ENCODE measurements around the gene MEF2A. TPM values are rescaled to one million over a fixed set of nuclear protein-coding genes. Genes with fewer than 3 reads are reported as not detected.

Gene MEF2A
- total and polyA plus RNA-seq, 2 experiments from 2014 or later, result 91.7 to 556 TPM

DNA sequence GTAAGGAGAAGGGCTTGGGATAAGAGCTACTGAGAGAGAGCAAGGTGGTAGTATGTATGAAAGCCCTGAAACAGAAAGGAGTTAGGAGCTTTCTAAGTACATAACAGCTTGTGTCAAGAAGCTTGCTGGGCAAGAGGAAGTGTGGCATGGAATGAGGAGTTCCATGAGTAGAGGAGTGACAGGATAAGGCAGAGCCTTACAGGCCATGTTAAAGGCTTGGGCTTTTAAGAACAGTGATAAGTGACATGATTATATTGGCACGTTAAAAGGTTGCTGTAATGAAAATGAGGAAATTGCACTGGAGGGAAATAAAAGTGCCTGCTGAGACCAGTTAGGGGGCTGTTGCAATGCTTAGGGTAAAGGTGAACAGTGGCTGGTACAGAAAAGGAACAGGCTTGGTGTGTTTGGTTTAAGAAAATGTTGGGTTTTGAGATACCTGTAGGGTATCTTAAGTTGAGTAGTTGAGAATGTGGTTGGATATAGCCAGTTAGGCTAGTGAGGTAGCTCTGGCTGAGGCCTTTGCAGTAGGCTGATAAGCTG lies 49.0 kb downstream of the MEF2A start:
- TF ChIP-seq, protein P1, sequence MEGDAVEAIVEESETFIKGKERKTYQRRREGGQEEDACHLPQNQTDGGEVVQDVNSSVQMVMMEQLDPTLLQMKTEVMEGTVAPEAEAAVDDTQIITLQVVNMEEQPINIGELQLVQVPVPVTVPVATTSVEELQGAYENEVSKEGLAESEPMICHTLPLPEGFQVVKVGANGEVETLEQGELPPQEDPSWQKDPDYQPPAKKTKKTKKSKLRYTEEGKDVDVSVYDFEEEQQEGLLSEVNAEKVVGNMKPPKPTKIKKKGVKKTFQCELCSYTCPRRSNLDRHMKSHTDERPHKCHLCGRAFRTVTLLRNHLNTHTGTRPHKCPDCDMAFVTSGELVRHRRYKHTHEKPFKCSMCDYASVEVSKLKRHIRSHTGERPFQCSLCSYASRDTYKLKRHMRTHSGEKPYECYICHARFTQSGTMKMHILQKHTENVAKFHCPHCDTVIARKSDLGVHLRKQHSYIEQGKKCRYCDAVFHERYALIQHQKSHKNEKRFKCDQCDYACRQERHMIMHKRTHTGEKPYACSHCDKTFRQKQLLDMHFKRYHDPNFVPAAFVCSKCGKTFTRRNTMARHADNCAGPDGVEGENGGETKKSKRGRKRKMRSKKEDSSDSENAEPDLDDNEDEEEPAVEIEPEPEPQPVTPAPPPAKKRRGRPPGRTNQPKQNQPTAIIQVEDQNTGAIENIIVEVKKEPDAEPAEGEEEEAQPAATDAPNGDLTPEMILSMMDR (IDR thresholded peaks at IDR 0.05; ENCODE audit: low read depth, low read length), result no peak
- Histone ChIP-seq H3K4me3 (peak overlapping the region; percentile 2), H3K4me1 (ENCODE audit: low read depth) (peaks cover 86% of the 10 kb centered on the region), H3K9me3 (ENCODE audit: low read depth) (no peaks in the 10 kb centered on the region), H3K27ac (peak overlapping the region; percentile 97), H3K27me3 (no peaks in the 10 kb centered on the region), H3K36me3 (no peaks in the 10 kb centered on the region)
- DNase-seq (ENCODE audit: low read depth in 1 of 2, low spot score in 1 of 2), result peak in 1 of 2 donors; percentile 68

DNA sequence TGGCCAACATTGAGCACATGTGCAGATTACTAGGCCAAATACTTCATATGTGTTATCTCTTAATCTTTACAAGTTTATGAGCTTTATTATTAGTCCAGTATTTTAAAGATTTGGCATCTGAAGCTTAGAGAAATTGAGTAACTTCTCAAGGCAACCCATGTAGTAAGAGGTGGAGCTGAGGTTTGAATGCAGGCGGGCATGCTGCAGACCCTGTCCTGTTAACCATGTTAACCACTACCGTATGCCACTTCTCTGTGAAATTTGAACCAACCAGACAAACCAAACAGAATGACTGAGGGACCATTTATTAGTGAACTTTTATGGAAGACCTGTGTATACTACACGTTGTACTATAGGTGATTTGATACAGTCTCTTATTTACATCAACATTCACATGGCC lies 49.7 kb downstream of the MEF2A start:
- peak overlapping the region; percentile 97 for H3K27ac ChIP-seq
- H3K27me3 ChIP-seq, result no peaks in the 10 kb centered on the region
- no peak overlapping the region for H3K4me3 ChIP-seq
- TF ChIP-seq, protein P1 (IDR thresholded peaks at IDR 0.05; ENCODE audit: low read depth, low read length), result no peak
- no peak for DNase-seq (ENCODE audit: low read depth in 1 of 2, low spot score in 1 of 2)
- H3K9me3 ChIP-seq (ENCODE audit: low read depth), result no peaks in the 10 kb centered on the region
- no peaks in the 10 kb centered on the region for H3K36me3 ChIP-seq
- peaks cover 91% of the 10 kb centered on the region for H3K4me1 ChIP-seq (ENCODE audit: low read depth)

DNA sequence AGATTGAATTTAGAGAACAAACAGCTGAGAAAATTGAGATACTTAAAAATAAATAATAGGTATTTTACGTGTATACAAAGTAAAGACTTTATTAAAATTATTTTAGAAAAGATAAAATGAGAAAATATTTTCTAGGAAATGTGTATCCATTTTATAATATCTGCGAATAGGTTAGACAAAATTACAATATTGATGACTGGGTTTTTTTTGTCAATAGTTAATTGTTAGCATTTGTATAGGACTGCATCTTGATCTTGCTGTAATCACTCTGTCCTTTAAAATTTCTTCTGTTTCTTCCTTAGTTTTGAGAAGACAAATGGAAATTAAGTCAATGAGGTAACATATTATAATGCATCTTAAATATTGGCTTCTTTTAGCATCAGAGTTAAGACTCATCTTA lies 50.3 kb downstream of the MEF2A start:
- no peak for DNase-seq (ENCODE audit: low read depth in 1 of 2, low spot score in 1 of 2)
- Histone ChIP-seq H3K9me3 (ENCODE audit: low read depth) (no peaks in the 10 kb centered on the region), H3K27me3 (no peaks in the 10 kb centered on the region), H3K36me3 (no peaks in the 10 kb centered on the region), H3K27ac (peak overlapping the region; percentile 97), H3K4me3 (no peak overlapping the region), H3K4me1 (ENCODE audit: low read depth) (peaks cover 92% of the 10 kb centered on the region)
- TF ChIP-seq, protein P1 (IDR thresholded peaks at IDR 0.05; ENCODE audit: low read depth, low read length), result no peak

GRCh38 chr15:99616773-99617342 lies 51.1 kb downstream of the MEF2A start:
- Histone ChIP-seq H3K4me3 (no peak overlapping the region), H3K4me1 (ENCODE audit: low read depth) (peaks cover 93% of the 10 kb centered on the region), H3K27me3 (no peaks in the 10 kb centered on the region), H3K9me3 (ENCODE audit: low read depth) (no peaks in the 10 kb centered on the region), H3K27ac (peak overlapping the region; percentile 97), H3K36me3 (no peaks in the 10 kb centered on the region)
- TF ChIP-seq, protein P1 (IDR thresholded peaks at IDR 0.05; ENCODE audit: low read depth, low read length), result no peak
- no peak for DNase-seq (ENCODE audit: low read depth in 1 of 2, low spot score in 1 of 2)

DNA sequence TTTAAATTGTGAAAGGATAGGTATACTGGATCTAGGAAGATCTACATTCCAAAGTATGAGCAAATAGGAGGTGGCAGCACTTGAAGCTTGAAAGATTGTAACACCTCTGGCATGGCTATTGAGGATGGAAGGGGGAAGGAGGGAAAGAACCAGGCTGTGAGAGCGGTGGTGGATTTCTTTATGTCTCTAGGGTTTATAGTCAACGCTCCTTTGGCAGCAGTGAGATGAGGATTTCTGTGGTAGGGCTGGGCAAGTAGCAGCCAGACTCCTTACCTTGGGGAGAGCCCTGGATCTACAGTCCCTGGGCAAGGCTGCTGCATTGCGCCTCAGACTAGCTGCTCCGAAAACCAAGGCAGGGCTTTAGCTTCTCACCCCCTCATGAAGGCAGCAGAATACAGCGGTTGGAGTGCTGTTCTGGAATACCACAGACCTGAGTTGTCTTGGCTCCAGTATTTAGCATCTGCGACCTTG lies 53.2 kb downstream of the MEF2A start:
- H3K4me3 ChIP-seq, result peak overlapping the region; percentile 7
- no peaks in the 10 kb centered on the region for H3K36me3 ChIP-seq
- H3K27me3 ChIP-seq, result no peaks in the 10 kb centered on the region
- H3K4me1 ChIP-seq (ENCODE audit: low read depth), result peaks cover 77% of the 10 kb centered on the region
- peak overlapping the region; percentile 97 for H3K27ac ChIP-seq
- DNase-seq (ENCODE audit: low read depth in 1 of 2, low spot score in 1 of 2), result peak; percentile 13 to 50
- H3K9me3 ChIP-seq (ENCODE audit: low read depth), result no peaks in the 10 kb centered on the region
- TF ChIP-seq, protein P1 (IDR thresholded peaks at IDR 0.05; ENCODE audit: low read depth, low read length), result no peak

All from cardiac muscle cell (in vitro differentiated cells and primary cell).